ENCODE measurements around the gene EIF4E2. TPM values are rescaled to one million over a fixed set of nuclear protein-coding genes. Genes with fewer than 3 reads are reported as not detected.

EIF4E2 gene
- total and polyA plus RNA-seq, 2 of the 13 experiments (the other 11 are each of a cell fraction or from before 2014, with no cell fraction given) = 25.0 to 101 TPM

- TF ChIP-seq SNAPC4 (CRISPR knock-in tag; IDR thresholded peaks at IDR 0.05) (no peak), ZNF296 (CRISPR knock-in tag; conservative IDR thresholded peaks at IDR 0.05) (no peak), ZNF225 (CRISPR knock-in tag; IDR thresholded peaks at IDR 0.05) (no peak; the same call in 1 of the 2 replicates), ZNF580 (CRISPR knock-in tag; IDR thresholded peaks at IDR 0.05; ENCODE audit: borderline replicate concordance, low read depth) (peak; percentile 69; the same call in 1 of the 2 replicates), FLYWCH1 (CRISPR knock-in tag; IDR thresholded peaks at IDR 0.05) (no peak), SCMH1 (CRISPR knock-in tag; IDR thresholded peaks at IDR 0.05; ENCODE audit: borderline replicate concordance) (no peak), ZNF547 (CRISPR knock-in tag; IDR thresholded peaks at IDR 0.05) (0 out of 2 replicates have a peak, but pooled peaks have one; percentile 18), KLF9 (CRISPR knock-in tag; IDR thresholded peaks at IDR 0.05; ENCODE audit: low read depth) (no peak), UBTF (CRISPR knock-in tag; IDR thresholded peaks at IDR 0.05) (peak; percentile 96), DNMT1 (CRISPR knock-in tag; IDR thresholded peaks at IDR 0.05) (0 out of 2 replicates have a peak, but pooled peaks have one; percentile 60), ARID4A (CRISPR knock-in tag; IDR thresholded peaks at IDR 0.05; ENCODE audit: borderline replicate concordance) (peak; percentile 38; the same call in 1 of the 2 replicates), SNAI1 (CRISPR knock-in tag; IDR thresholded peaks at IDR 0.05; ENCODE audit: borderline replicate concordance) (no peak)
These were observed 26.5 kb upstream of the EIF4E2 start (continued) for GRCh38 chr2:232523682-232524597.

Data from HepG2 (cell line).